ENCODE results near the gene MED13.
"Not testable (repeated sequence)": the region's sequence is repeated elsewhere in the genome, so short reads cannot be mapped to it uniquely, and the experiment has no call there.

MED13 gene

GRCh38 chr17:61895391-61895790 lies 169.7 kb downstream of the MED13 start:
- no peak for DNase-seq

DNA sequence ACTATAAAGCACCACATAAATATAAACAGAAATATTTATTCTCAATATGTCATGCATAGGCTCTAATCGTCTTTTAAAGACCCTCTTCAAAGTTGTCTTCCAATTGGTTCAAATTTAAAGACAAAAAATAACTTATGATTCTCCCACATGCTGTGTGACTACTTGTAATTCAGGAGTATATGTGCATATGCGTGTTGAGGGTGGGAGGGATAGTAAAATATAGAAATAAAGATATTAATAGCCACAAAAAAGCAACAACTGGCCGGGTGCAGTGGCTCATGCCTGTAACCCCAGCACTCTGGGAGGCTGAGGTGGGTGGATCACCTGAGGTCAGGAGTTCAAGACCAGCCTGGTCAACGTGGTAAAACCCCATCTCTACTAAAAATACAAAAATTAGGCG lies 170.8 kb downstream of the MED13 start:
- DNase-seq, result not testable (repeated sequence)
